Suprapubic skin (tissue), 3 donors: ENCODE data around the gene RNASE8.

Experiments used
- CTCF ChIP-seq, 2 donors: fragments of 200-600 bp in 1 of 2; fragments of 450-650 bp in 1 of 2; sonication (generic) in 1 of 2; IDR thresholded peaks; one replicate each; pipeline ENCODE4 v1.5.1; 2016 to 2019; ENCODE audit warnings: antibody characterized with exemption in 2 of 2, mild to moderate bottlenecking in 1 of 2, moderate library complexity in 1 of 2
- EP300 ChIP-seq: sonication (generic); formaldehyde crosslinking; IDR thresholded peaks from one replicate; pipeline ENCODE4 v1.6.1; 2017; ENCODE audit warnings: antibody characterized with exemption
- POLR2A ChIP-seq, 2 donors: fragments of 450-650 bp; IDR thresholded peaks; one replicate each; pipeline ENCODE4 v1.6.1; 2017; ENCODE audit warnings: antibody characterized with exemption in 2 of 2, mild to moderate bottlenecking in 2 of 2, moderate library complexity in 2 of 2

- TF ChIP-seq CTCF (IDR thresholded peaks at IDR 0.05) (no peak), EP300 (no peak), POLR2A (IDR thresholded peaks at IDR 0.05) (no peak)
These were observed 41.4 kb downstream of the RNASE8 start for GRCh38 chr14:21098892-21099595.
